Measurements from ENCODE around the gene TGM3.

Gene TGM3

DNA sequence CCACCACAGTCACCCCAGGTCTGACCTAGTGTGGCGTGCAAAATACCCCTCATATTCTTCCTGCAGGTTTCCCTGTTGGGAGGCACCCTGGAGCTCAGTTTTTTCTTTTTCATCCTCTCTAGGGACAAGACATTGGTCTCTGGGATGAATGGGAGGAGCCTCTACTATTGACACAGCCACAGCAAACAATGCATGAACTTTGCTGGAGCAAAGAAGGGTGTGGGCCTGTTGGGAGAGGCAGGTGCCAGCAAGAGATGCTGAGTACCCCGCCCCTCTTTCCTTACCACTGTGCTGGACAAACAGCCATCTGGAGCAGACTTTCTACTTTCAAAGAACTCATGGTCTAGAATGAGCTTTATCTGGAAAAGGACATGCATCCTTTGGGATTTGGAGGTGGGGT, 10.1 kb downstream of the TGM3 start:
- no peak for DNase-seq

GRCh38 chr20:2307136-2307535, 11.3 kb downstream of the TGM3 start:
- DNase-seq = no peak

- no peak for DNase-seq
Measured at GRCh38 chr20:2311329-2311728, 15.5 kb downstream of the TGM3 start.

GRCh38 chr20:2312876-2313275, 17.1 kb downstream of the TGM3 start:
- DNase-seq = no peak

GRCh38 chr20:2313316-2313715, 17.5 kb downstream of the TGM3 start:
- no peak for DNase-seq

- DNase-seq = no peak
Measured at GRCh38 chr20:2314759-2315439, 19.1 kb downstream of the TGM3 start.

GRCh38 chr20:2315440-2315778, 19.6 kb downstream of the TGM3 start:
- DNase-seq = no peak

DNA sequence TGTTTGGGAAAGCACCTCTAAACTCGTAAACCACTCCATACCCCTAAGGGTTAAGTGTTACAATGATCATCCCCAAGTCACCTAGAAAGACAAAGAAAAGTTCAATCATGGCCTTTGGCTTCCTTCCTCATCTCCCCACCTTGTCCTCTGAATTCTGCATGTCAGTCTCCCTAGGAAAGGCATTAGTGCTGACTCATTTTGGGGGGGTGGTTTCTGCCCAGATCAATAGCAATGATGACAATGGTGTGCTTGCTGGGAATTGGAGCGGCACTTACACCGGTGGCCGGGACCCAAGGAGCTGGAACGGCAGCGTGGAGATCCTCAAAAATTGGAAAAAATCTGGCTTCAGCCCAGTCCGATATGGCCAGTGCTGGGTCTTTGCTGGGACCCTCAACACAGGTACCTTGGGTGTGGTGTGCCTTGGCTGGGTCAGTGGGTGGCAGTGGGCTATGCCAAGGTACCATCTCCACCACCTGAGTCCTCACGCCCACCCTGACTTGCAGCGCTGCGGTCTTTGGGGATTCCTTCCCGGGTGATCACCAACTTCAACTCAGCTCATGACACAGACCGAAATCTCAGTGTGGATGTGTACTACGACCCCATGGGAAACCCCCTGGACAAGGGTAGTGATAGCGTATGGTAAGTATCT, 21.2 kb downstream of the TGM3 start:
- no peak for DNase-seq

GRCh38 chr20:2320813-2321658, 25.2 kb downstream of the TGM3 start:
- DNase-seq = no peak

DNA sequence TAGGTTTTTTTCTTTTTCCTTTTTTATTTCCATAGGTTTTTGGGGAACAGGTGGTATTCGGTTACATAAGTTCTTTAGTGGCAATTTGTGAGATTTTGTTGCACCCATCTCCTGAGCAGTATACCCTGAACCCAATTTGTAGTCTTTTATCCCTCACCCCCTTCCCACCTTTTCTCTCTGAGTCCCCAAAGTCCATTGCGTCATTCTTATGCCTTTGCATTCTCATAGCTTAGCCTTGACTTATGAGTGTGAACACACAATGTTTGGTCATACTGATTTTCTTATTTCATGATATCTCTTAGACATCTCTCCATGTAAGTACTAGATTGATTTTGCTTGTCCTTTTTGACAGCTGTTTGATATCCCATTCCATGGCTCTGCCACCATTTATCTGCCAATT, 27.2 kb downstream of the TGM3 start:
- DNase-seq = no peak

DNA sequence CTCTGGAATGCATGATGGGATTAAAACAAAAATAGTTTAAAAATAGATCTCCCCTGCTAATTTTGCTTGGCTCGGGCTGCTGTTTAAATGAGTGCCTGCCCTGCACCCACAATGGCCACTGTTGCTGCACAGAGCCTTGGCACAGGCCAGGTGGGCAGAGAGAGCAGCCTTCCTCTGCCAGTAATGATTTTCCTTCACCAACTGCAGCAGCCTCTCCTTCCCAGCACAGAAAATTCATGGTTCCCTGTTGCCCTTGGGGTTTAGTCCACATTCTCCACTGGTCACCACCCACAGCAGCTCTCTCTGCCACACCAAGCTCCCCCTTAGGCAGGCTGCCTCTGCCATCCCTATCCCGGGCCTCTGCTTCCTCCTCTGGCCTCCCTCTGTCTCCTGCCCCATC, 30.2 kb downstream of the TGM3 start:
- no peak for DNase-seq

- no peak for DNase-seq
Measured at GRCh38 chr20:2327620-2328555, 32.1 kb downstream of the TGM3 start.

GRCh38 chr20:2329286-2329685, 33.5 kb downstream of the TGM3 start:
- DNase-seq = no peak

GRCh38 chr20:2330090-2330695, 34.4 kb downstream of the TGM3 start:
- DNase-seq = no peak

- no peak for DNase-seq
Measured at GRCh38 chr20:2331106-2331505, 35.3 kb downstream of the TGM3 start.

GRCh38 chr20:2331901-2332565, 36.2 kb downstream of the TGM3 start:
- no peak for DNase-seq

- no peak for DNase-seq
Measured at GRCh38 chr20:2332711-2333110, 36.9 kb downstream of the TGM3 start.

DNA sequence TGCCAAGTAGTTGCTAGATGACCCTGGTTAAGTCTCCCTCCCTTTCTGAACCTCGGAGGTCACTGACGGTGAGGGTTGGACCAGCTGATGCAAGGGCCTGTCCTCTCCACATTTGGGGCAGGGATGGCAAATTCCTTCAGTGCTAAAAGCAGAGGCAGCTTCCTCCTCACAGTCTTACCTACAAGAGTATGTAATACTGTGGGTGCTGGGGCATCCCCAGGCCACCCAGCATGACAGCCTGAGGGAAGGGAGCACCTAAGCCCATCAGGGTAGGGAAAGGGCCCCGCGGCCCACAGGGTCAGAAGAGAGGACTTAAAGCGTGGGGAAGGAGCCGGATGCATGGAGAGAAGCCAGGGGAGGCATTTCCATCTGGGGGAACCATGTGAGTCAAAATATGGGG, 38.0 kb downstream of the TGM3 start:
- DNase-seq = no peak

GRCh38 chr20:2335096-2335870, 39.5 kb downstream of the TGM3 start:
- DNase-seq = no peak

- DNase-seq = no peak
Measured at GRCh38 chr20:2336471-2336870, 40.7 kb downstream of the TGM3 start.

GRCh38 chr20:2337142-2337541, 41.3 kb downstream of the TGM3 start:
- DNase-seq = no peak

Data from C1 segment of cervical spinal cord (tissue), 14 donors.